GM18867 (cell line): ENCODE data around the gene DGKG.

ENCODE experiments used
- ATAC-seq: cut with Tn5 transposase; IDR thresholded peaks from one replicate; pipeline ENCODE4 v1.9.1; 2021; ENCODE audit warnings: mild to moderate bottlenecking, moderate library complexity; ENCODE audit not compliant: unreplicated experiment

DGKG gene

GRCh38 chr3:186118692-186119091, 243.3 kb downstream of the DGKG start:
- no peak for ATAC-seq

DNA sequence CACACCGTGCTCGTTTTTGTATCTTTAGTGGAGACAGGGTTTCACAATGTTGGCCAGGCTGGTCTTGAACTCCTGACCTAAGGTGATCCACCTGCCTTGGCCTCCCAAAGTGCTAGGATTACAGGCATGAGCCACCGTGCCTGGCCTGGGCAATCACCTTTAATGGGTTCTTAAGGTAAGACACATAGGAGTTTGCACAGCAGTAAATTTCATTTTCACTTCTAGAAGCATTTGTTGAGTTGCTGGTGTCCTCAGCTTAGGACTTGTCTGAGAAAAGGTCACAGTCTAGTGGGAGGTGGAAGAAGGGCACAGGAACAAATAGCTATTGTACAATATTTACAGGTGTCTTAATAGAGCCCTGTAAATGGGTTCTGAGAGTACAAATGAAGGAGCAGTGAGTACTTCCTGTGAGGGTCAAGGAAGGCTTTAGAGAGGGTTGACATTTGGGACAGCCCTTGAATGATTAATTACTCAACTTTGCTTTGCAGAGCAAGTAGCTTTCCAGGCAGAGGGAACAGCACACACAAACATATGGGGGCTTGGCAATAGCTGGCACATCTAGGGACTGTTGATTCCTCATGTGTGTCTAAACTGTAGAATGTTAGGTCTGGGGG, 244.4 kb downstream of the DGKG start:
- no peak for ATAC-seq

GRCh38 chr3:186115239-186115996, 246.6 kb downstream of the DGKG start:
- no peak for ATAC-seq

DNA sequence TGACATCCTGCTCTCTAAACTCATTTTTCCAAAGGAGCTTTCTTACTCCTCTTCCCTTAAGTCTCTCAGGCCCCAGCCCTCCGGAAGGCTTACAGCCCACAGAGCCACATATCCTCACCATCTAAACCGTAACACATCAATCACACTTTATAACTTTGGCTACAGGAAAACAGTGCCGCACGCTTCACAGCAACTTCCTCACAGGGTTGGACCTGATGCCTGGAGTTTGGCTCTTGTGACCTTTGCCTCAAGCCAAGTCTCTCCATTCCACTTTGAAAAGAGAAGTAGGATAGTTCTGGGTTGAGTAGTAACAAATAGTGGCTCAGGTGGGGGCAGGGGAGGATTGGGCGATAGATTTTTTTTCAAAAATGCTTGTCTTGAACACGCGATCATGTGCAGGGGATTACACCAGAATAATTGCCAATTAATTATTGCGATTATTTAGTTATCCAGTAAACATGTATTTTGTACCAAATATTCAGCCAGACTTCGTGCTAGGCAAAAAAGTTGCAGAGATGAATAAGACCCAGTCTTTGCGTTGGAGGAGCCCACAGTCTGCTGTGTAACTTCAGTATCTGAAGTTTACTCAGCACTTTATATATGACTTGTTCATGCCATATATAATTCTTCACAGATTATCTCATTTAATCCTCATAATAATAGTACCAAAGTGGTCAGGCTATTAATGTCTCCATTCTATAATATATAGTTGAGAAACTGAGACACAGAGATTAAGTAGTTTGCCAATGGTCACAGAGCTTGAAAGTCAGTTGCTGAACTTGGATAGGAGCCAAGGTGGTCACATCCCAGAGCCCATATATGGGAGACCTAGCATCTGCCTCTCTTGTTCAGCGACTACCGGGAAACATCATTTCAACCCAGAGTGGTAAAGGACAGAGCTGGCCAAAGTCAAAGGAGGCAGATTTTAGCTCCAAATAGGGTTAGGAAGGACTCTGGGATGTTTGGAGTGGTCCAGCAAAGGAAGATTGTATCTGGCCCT, 250.8 kb downstream of the DGKG start:
- ATAC-seq: no peak

DNA sequence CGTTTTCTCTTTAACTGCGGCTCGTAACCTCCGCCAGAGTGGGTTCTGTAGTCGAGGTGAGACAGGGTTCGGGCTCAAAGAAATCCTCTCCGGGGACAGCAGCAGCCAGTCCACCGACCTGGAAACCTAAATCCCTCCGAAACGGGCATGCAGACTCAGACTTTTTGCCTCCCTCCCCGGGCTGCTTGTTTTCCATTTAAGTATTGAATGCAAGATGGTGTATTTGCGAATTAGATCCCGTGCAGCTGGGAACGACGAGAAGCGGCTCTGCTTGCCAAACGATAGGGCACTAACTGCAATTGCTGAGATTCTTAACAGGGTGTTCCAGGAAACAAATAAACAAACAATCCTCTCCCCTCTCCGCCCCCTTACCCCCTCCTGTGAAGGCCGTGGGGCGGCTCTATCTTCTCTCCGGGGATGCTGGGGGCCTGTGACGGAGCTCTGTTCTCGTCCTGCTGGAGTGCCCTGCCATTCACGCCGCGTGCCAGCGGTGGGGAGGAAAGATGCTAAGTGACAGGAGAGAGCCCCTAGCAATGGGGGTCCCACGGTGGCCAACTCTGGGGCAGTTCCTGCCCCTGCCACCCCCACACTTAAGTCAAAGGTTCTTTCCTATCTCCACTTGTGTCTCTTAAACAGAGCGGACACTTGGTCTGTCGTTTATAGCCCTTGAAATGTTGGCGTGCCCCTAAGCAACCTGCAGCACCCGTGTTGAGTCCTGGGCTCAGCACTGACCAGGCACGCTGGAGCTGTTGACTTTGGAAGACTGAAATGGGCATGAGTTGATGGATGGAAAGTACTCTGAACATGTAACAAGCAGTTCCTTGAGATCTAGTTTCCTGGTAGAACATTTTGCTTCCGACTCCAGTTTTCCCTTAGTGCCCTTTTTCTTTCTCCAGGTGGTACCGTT, 251.9 kb downstream of the DGKG start:
- no peak for ATAC-seq

- peak; percentile 96 for ATAC-seq
Observed at GRCh38 chr3:186108941-186109865, 252.8 kb downstream of the DGKG start, which contains the start of gene ETV5. Gene ETV5 (minus strand): TSS chr3:186109089. CDS start chr3:186105868, 3,221 bp downstream.

GRCh38 chr3:186108106-186108940, 253.7 kb downstream of the DGKG start:
- ATAC-seq: no peak

GRCh38 chr3:186107215-186108105, 254.6 kb downstream of the DGKG start:
- peak; percentile 22 for ATAC-seq

- no peak for ATAC-seq
Observed at GRCh38 chr3:186105543-186105942, 256.5 kb downstream of the DGKG start.

DNA sequence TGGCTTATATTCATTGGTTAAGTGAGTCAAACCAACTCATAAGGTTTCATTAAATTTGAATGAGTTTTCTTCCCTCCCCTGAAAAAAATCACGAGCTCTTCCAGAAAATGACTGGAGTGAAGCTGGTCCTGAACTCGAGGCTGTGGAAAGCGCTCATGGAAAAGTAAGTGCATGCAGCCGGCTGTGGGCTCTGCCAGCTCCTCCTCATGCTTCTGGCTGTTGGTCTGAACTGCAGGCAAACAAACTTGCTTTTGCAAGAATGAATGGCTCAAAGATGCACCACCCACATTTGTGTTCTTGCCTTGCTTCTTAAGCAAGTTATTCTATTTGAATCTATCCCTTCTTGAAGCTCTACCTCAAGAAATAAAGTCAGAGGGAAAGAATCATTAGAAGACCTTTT, 259.3 kb downstream of the DGKG start:
- no peak for ATAC-seq

DNA sequence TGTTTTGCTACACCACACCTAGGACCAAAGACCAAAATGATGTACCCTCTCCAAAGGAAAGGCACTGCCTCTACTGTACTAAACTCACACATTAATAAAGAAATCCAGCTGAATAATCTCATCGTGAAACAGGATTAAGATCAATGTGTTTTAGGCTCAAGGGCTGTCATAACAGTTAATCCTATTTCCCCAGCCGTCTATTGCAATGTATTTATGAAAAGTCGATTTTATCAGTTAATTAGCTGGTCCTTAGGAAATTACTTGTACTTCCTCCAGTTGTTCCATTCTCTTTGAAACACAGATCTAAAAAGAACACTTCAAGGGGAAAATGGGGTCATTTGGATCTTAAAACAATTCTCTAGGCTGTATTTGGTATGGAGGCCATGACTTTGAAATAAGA, 261.6 kb downstream of the DGKG start:
- ATAC-seq: no peak

DNA sequence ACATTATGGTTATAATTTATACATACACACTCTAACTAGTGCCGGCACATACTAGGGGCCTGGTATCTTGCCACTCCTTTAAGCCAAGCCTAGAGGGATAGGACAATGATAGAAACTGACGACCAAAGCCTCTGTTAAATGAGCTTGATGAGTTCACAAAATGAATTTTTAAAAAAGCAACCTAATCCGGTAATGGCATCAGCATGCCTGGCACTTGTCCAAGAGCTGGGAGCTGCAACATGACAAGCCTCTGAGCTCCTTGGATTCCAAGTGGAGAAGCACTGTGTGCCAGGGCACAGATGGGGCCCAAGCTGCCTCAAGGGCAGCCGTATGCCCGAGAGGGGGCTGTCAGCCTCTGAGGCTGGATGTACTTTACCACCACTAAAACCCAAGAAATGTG, 262.9 kb downstream of the DGKG start:
- no peak for ATAC-seq

DNA sequence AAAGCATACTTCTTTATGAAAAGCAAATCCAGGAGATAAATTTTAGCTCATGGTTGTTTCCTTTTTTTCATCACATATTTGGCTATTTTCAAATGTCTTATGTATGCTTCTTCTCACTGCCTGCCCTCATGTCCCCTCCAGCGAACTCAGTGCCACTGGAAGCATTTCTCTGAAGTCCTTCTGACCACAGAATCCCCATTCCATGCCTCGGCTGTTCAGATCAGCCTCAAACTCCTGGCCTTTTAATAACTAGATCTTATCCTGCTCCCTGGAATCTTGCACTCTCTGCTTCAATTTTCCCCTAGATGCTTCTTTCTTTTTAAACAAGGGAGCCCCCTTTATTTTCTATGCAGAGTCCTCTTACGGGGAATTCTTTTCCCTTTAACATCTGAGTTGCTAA, 263.3 kb downstream of the DGKG start:
- ATAC-seq: no peak

GRCh38 chr3:186097663-186098451, 264.2 kb downstream of the DGKG start:
- ATAC-seq: no peak

GRCh38 chr3:186097317-186097662, 264.7 kb downstream of the DGKG start:
- no peak for ATAC-seq
